IPS-11a (cell line): Measurements from ENCODE around the gene DRAM1.
"Not testable (repeated sequence)": the region's sequence is repeated elsewhere in the genome, so short reads cannot be mapped to it uniquely, and the experiment has no call there.

Source experiments
- H3K4me3 ChIP-seq: one replicate; pipeline ENCODE4 v1.5.1; 2013; ENCODE audit warnings: low read depth, low read length, control low read depth

DRAM1 gene, protein sequence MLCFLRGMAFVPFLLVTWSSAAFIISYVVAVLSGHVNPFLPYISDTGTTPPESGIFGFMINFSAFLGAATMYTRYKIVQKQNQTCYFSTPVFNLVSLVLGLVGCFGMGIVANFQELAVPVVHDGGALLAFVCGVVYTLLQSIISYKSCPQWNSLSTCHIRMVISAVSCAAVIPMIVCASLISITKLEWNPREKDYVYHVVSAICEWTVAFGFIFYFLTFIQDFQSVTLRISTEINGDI

GRCh38 chr12:101876861-101877805 lies at the start of gene DRAM1:
DRAM1 (plus strand) TSS chr12:101877580; CDS start chr12:101877790, 210 bp downstream.
- H3K4me3 ChIP-seq = peak within 1 kb of the TSS; percentile 78

- H3K4me3 ChIP-seq = no peak overlapping the region
Measured at GRCh38 chr12:101828463-101829196, 48.8 kb upstream of the DRAM1 start.

- H3K4me3 ChIP-seq = peak overlapping the region; percentile 91
Measured at GRCh38 chr12:101829639-101830366, 47.6 kb upstream of the DRAM1 start.

GRCh38 chr12:101830367-101831325 lies 46.7 kb upstream of the DRAM1 start, which contains the start of gene GNPTAB:
GNPTAB (minus strand) TSS chr12:101830959; CDS start chr12:101830675, 284 bp downstream.
- H3K4me3 ChIP-seq = peak within 1 kb of the TSS; percentile 91

DNA sequence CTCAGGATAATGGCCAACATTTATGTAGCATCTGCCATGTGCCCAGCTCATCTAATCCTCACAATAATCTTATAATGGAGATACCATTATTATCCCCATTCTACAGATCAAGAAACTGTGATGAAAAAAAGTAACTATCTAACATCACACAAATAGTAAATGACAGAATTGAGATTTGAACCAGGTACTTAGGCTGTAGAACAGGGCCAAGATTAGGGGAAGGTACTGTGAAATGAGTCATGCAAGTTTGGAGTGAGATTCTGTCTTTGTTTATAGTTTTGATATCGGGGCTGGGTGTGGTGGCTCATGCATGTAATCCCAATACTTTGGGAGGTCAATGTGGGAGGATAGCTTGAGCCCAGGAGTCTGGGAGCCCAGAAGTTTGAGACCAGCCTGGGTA lies 45.4 kb upstream of the DRAM1 start:
- no peak overlapping the region for H3K4me3 ChIP-seq

DNA sequence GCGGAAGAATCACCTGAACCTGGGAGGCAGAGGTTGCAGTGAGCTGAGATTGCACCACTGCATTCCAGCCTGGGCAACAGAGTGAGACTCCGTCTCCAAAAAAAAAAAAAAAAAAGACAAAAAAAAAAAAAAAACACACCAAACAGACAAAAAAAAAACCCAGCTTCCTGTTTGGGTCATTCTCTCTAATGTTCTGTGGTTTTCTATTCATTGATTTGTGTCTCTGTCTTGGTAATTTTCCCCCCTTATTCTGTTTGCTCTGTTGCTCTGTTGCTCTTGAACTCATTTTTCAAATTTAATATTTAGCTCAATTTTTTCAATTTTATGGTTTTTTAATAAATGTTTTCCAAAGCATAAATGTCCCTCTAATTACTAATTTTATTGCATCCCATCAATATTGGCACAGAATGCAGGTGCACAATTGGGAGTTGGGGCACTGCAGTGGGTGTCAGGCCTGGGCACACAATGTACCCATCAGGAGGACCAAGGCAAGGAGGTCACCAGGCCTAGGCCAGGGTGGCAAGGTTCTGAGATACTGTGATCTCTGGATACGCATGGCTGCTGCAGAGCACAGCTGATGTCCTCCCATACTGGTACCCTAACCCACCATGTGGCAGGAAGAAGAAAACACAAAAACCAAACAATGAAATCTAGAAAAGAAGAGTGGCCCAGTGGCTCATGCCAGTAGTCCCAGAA lies 38.6 kb upstream of the DRAM1 start:
- no peak overlapping the region for H3K4me3 ChIP-seq

DNA sequence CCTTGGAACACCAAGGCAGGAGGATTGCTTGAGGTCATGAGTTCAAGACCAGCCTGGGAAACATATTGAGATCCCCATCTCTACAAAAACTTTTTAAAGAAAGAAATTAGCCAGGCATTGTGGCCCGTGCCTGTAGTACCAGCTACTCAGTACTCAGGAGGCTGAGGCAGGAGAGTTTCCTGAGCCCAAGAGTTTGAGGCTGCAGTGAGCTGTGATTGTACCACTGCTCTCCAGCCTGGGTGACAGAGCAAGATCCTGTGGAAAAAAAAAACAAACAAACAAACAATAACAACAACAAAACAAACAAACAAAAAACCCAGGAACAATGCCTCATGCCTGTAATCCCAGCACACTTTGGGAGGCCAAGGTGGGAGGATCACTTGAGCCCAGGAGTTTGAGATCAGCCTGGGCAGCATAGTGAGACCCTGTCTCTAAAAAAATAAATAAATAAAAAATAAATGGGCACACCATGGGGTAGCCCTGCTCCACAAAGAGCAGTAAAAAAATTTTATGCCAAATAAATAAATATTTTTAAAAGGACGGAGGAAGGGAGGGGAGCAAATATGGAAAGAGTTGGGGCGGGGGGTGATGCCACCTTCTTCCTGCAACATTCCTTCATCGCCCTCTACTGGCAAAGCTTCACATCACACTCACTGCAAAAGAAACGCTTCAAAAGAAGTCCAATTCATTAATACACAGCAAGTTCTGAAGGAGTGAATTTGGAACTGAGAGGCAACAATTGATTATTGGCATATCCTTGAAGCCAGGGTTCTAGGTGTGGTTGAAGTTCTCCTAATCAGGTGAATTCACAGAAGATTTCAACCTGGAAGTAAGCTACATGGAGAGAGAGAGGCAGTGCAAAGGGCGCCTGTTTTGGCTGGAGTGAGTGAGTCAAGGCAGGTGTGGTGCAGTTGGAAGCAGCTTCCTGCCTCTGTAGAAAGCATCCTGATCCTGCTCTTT lies 37.8 kb upstream of the DRAM1 start:
- H3K4me3 ChIP-seq = no peak overlapping the region

DNA sequence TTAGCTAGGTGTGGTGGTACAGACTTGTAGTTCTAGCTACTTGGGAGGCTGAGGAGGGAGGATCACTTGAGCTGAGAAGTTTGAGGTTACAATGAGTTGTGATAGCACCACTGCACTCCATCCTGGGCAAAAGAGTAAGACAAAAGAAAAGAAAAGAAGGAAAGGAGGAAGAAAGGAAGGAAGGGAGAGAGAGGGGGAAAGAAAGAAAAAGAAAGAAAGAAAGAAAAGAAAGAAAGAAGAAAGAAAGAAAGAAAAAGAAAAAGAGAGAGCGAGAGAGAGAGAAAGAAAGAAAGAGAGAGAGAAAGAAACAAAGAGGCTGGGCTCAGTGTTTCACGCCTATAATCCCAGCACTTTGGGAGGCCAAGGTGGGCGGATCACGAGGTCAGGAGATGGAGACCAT lies 36.3 kb upstream of the DRAM1 start:
- no peak overlapping the region for H3K4me3 ChIP-seq

DNA sequence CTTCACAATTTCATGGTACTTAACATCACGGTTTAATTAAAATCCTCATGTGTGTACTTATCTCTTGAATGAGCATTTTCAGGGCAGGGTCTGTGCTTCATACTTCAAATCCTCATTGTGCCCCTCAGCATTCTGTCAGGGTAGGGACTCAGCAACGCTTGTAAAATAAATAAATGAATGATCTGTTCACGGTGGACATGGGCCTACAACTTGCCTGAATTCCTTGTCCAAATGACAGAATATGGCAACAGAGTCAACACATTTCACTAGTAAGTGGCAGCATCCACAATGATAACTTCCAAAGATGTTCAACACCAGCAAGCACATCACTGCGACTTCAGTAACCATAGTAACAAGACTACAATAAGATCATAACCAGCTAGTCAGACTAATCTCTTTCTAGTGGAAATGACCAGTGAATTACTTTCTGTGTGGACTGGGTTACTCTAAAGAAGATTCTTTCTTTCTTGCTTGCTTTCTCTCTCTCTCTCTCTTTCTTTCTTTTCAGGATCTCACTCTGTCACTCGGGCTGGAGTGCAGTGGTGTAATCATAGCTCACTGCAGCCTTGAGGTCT lies 32.2 kb upstream of the DRAM1 start:
- H3K4me3 ChIP-seq = no peak overlapping the region

GRCh38 chr12:101847325-101847724 lies 30.1 kb upstream of the DRAM1 start:
- H3K4me3 ChIP-seq = no peak overlapping the region

DNA sequence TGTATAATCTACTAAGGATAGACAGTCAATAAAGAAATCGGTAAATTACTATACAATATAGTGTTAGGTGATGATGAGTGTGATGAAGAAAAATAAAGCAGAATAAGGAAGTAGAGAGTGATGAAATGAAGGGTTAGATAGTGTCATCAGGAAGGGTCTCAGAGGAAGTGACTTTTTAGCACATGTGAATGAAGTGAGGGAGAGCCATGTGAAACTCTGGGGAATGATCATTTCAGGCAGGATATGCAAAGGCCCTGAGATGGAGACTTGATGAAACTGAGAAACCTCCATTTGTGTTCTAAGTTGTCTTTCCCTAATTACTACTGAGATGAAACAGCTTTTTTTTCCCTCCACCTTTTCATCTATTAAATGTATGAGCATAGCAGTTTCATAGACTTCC lies 27.2 kb upstream of the DRAM1 start:
- no peak overlapping the region for H3K4me3 ChIP-seq

GRCh38 chr12:101852998-101853397 lies 24.4 kb upstream of the DRAM1 start:
- H3K4me3 ChIP-seq = no peak overlapping the region

GRCh38 chr12:101854747-101855146 lies 22.6 kb upstream of the DRAM1 start:
- H3K4me3 ChIP-seq = no peak overlapping the region

DNA sequence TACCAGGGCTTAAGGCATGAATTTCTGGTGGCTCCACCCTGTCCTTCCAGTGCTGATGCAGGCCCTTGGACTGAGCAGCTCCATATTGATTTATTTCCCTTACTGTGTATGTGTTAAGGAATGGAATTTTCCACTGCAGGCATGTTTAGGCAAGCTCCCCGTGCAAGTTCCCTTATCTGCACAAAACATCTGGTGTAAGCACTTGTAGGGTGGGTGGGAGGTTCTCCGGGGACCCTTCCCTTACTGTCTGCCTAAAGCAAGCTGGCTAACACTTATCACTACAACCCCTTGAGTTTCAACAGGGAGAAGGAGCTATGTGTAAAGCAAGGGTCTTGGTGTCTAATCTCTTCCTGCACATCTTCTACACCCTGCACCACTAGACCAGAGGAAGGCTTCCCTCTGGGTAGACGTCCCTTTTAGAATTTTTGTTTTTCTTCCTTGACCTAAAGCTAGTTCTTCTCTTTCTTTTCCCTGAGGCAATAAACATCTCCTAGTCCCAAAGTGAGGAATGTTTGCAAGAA lies 22.0 kb upstream of the DRAM1 start:
- H3K4me3 ChIP-seq = no peak overlapping the region

DNA sequence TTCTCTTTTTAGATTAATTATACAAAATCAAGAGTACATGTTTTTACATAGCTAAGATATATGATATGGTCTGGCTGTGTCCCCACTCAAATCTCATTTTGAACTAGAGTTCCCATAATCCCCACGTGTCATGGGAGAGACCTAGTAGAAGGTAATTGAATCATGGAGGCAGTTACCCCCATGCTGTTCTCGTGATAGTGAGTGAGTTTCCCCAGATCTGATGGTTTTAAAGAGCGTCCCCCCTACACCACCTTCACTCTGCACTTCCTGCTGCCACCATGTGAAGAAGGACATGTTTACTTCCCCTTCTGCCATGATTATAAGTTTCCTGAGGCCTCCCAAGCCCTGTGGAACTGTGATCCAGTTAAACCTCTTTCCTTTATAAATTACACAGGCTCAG lies 21.4 kb upstream of the DRAM1 start:
- no peak overlapping the region for H3K4me3 ChIP-seq

- H3K4me3 ChIP-seq = not testable (repeated sequence)
Measured at GRCh38 chr12:101856614-101857013, 20.8 kb upstream of the DRAM1 start.

GRCh38 chr12:101857043-101857558 lies 20.3 kb upstream of the DRAM1 start:
- H3K4me3 ChIP-seq = no peak overlapping the region
